HepG2 (cell line): Measurements from ENCODE around the gene SLC19A3. TPM values are rescaled to one million over a fixed set of nuclear protein-coding genes. Genes with fewer than 3 reads are reported as not detected.

Source experiments
- ATAC-seq: fragments of 200-7000 bp; cut with Tn5 transposase; 3 replicates; pipeline ENCODE4 v1.9.1; 2020; ENCODE audit warnings: mild to moderate bottlenecking, moderate library complexity
- BruUV-seq: library from RNA; stranded (reverse); fragments of 400-500 nt; replicated peaks from 2 replicates; lab custom pipeline; 2021; lab: Mats Ljungman, UMichigan
- CTCF ChIA-PET: fragments of 300-600 bp; formaldehyde crosslinking; extraction: SDS; loops from one replicate; lab custom pipeline; 2021; ENCODE audit warnings: low total read pairs, inconsistent platforms, low intra/inter-chr PET ratio; lab: Yijun Ruan, JAX
- POLR2A ChIA-PET: fragments of 350-600 bp; sonication (Branson Sonifier 250); formaldehyde crosslinking; loops from one replicate; lab custom pipeline; 2020; ENCODE audit warnings: antibody characterized with exemption, inconsistent platforms; lab: Yijun Ruan, JAX
- DNase-seq: peaks from one replicate; pipeline ENCODE4 v3.0.0-alpha.2; 2015; ENCODE audit warnings: low spot score
- FAIRE-seq: peaks from 3 replicates; lab custom pipeline; 2011; peaks lifted over from hg19 to GRCh38; lab: Jason Lieb, UNC
- H2AFZ ChIP-seq: one replicate; pipeline ENCODE4 v1.6.1; 2011; ENCODE audit warnings: low read length, inconsistent platforms
- H3K27ac ChIP-seq: fragments of 300-600 bp; 3 replicates; pipeline ENCODE4 v1.8.0; 2011; ENCODE audit warnings: mixed run types, mild to moderate bottlenecking, mixed read lengths, low read length, inconsistent platforms; ENCODE audit not compliant: insufficient read depth; ENCODE audit errors: extremely low read length
- H3K27me3 ChIP-seq, 2 experiments: fragments of 200-600 bp in 1 of 2; 2 replicates in 1 of 2; 3 replicates in 1 of 2; pipeline versions ENCODE4 v1.6.0 to v1.8.0; 2011; ENCODE audit warnings: low read length in 2 of 2, mild to moderate bottlenecking in 2 of 2, moderate library complexity in 2 of 2, inconsistent platforms in 1 of 2; ENCODE audit not compliant: insufficient read depth in 2 of 2, control insufficient read depth in 1 of 2
- H3K36me3 ChIP-seq, 2 experiments: fragments of 200-600 bp in 1 of 2; replicated peaks in 1 of 2; 2 replicates in 1 of 2; 3 replicates in 1 of 2; pipeline versions ENCODE4 v1.5.1 to v1.8.0; 2011; ENCODE audit warnings: low read length in 2 of 2, inconsistent platforms in 1 of 2; ENCODE audit not compliant: insufficient read depth in 2 of 2, control insufficient read depth in 1 of 2
- H3K4me1 ChIP-seq: 2 replicates; pipeline ENCODE4 v1.5.1; 2012; ENCODE audit warnings: low read length, inconsistent platforms; ENCODE audit not compliant: insufficient read depth
- H3K4me2 ChIP-seq: 2 replicates; pipeline ENCODE4 v1.6.0; 2011; ENCODE audit warnings: low read depth, low read length, inconsistent platforms
- H3K4me3 ChIP-seq, 3 experiments: fragments of 200-600 bp in 1 of 3; sonication (generic), shearing (Covaris generic) in 1 of 3; replicated peaks in 1 of 3; 2 replicates each; pipeline ENCODE4 v1.5.1; 2011 to 2016; ENCODE audit warnings: low read length in 3 of 3, inconsistent platforms in 2 of 3, low read depth in 2 of 3, mild to moderate bottlenecking in 2 of 3, control low read depth in 1 of 3, mixed read lengths in 1 of 3; ENCODE audit not compliant: insufficient read depth in 1 of 3
- H3K79me2 ChIP-seq: one replicate; pipeline ENCODE4 v1.6.1; 2011; ENCODE audit warnings: low read length, inconsistent platforms; ENCODE audit not compliant: insufficient read depth
- H3K9ac ChIP-seq: 2 replicates; pipeline ENCODE4 v1.6.0; 2011; ENCODE audit warnings: mild to moderate bottlenecking, low read depth, low read length, inconsistent platforms; ENCODE audit not compliant: insufficient read depth
- H3K9me3 ChIP-seq: 2 replicates; pipeline ENCODE4 v1.5.1; 2012; ENCODE audit warnings: mild to moderate bottlenecking, low read length
- H4K20me1 ChIP-seq: 2 replicates; pipeline ENCODE4 v1.6.0; 2011; ENCODE audit warnings: inconsistent platforms, mild to moderate bottlenecking, low read length, moderate library complexity; ENCODE audit not compliant: insufficient read depth
- CREM ChIP-seq, 2 experiments: sonication (generic) in 1 of 2; formaldehyde crosslinking in 1 of 2; IDR thresholded peaks; 2 replicates each; pipeline versions ENCODE4 v1.4.0 to v1.6.1; 2016 to 2020; ENCODE audit warnings: antibody characterized with exemption in 1 of 2, mild to moderate bottlenecking in 1 of 2, missing genetic modification reagents in 1 of 2
- FOXA3 ChIP-seq: IDR thresholded peaks from 2 replicates; pipeline ENCODE4 v1.6.1; 2016; ENCODE audit warnings: missing genetic modification reagents, missing compliant biosample characterization
- GATA4 ChIP-seq: sonication (generic); IDR thresholded peaks from 2 replicates; pipeline ENCODE4 v1.6.1; 2016; ENCODE audit warnings: antibody characterized with exemption, low read depth, borderline replicate concordance
- NFIC ChIP-seq: IDR thresholded peaks from 2 replicates; pipeline ENCODE4 v1.6.1; 2012; ENCODE audit warnings: mild to moderate bottlenecking, low read length, inconsistent platforms
- NFKBIZ ChIP-seq: IDR thresholded peaks from 2 replicates; pipeline ENCODE4 v1.6.1; 2018; ENCODE audit warnings: missing genetic modification reagents, missing compliant biosample characterization
- NR2F2 ChIP-seq: IDR thresholded peaks from 2 replicates; pipeline ENCODE4 v1.6.1; 2012; ENCODE audit warnings: low read depth, inconsistent platforms, borderline replicate concordance
- SMAD3 ChIP-seq: sonication (generic); formaldehyde crosslinking; IDR thresholded peaks from 2 replicates; pipeline ENCODE4 v1.4.0; 2020; ENCODE audit warnings: missing genetic modification reagents
- SOX6 ChIP-seq, 2 experiments: fragments of 450-650 bp in 1 of 2; sonication (generic) in 1 of 2; formaldehyde crosslinking in 1 of 2; IDR thresholded peaks; 2 replicates each; pipeline versions ENCODE4 v1.4.0 to v1.6.1; 2017 to 2020; ENCODE audit warnings: antibody characterized with exemption in 1 of 2, mild to moderate bottlenecking in 1 of 2, missing genetic modification reagents in 1 of 2
- ZMYM4 ChIP-seq: sonication (generic); formaldehyde crosslinking; IDR thresholded peaks from 2 replicates; pipeline ENCODE4 v1.8.1; 2023; ENCODE audit warnings: mild to moderate bottlenecking, missing genetic modification reagents
- ZNF251 ChIP-seq: sonication (generic); formaldehyde crosslinking; IDR thresholded peaks from 2 replicates; pipeline ENCODE4 v1.9.0; 2021; ENCODE audit warnings: mild to moderate bottlenecking, missing genetic modification reagents
- ZNF274 ChIP-seq: sonication (generic); formaldehyde crosslinking; IDR thresholded peaks from 2 replicates; pipeline ENCODE4 v1.5.1; 2020; ENCODE audit warnings: mild to moderate bottlenecking, missing genetic modification reagents
- ZNF350 ChIP-seq: sonication (generic); formaldehyde crosslinking; IDR thresholded peaks from 2 replicates; pipeline ENCODE4 v1.4.0; 2020; ENCODE audit warnings: mild to moderate bottlenecking, low read depth, missing genetic modification reagents, borderline replicate concordance
- ZNF572 ChIP-seq: sonication (generic); formaldehyde crosslinking; IDR thresholded peaks from 2 replicates; pipeline ENCODE4 v1.5.1; 2020; ENCODE audit warnings: mild to moderate bottlenecking, missing genetic modification reagents
- ZNF781 ChIP-seq: sonication (generic); formaldehyde crosslinking; IDR thresholded peaks from 2 replicates; pipeline ENCODE4 v1.5.1; 2020; ENCODE audit warnings: borderline replicate concordance, mild to moderate bottlenecking, missing genetic modification reagents; ENCODE audit errors: not compliant biosample characterization
- ZNF790 ChIP-seq: sonication (generic); formaldehyde crosslinking; IDR thresholded peaks from 2 replicates; pipeline ENCODE4 v1.8.0; 2022; ENCODE audit warnings: missing genetic modification reagents, mild to moderate bottlenecking, borderline replicate concordance
- ZSCAN29 ChIP-seq: sonication (generic); formaldehyde crosslinking; conservative IDR thresholded peaks from 2 replicates; pipeline ENCODE4 v1.4.0; 2020; ENCODE audit warnings: mild to moderate bottlenecking, missing genetic modification reagents
- WGBS: methylation state at CpG from one replicate; pipeline ENCODE4 v1.1.6; 2017; ENCODE audit warnings: low lambda C conversion rate; 5-methylcytosine and 5-hydroxymethylcytosine counted together
- in situ Hi-C: cut with HindIII; loops from 2 replicates; pipeline ENCODE4 v1.10.0; 2017; ENCODE audit warnings: low pct_unique_long_range_greater_than_20kb; ENCODE audit not compliant: extremely low pct_ligation_motif_present
- intact Hi-C: fragments of 100-400 bp; cut with micrococcal nuclease; formaldehyde crosslinking; loops from one replicate; pipeline ENCODE4 v1.10.0; 2022; ENCODE audit not compliant: unreplicated experiment
- polyA plus RNA-seq, 8 experiments: library from polyadenylated mRNA; depleted of rRNA in 3 of 8; stranded (reverse) in 7 of 8; unstranded in 1 of 8; fragments of >200 nt; fragmentation: Illumina TruSeq in 4 of 8; extraction: Trizol in 4 of 8; gene quantifications; 2 replicates each; pipeline versions ENCODE4 v1.2.1 to v1.2.3, GENCODE V29; 2011 to 2016; ENCODE audit warnings: low read depth in 4 of 8, missing spikeins in 1 of 8, mixed read lengths in 1 of 8; ENCODE audit not compliant: insufficient read depth in 1 of 8
- total RNA-seq, 5 experiments: library from RNA; depleted of rRNA; stranded (reverse); fragments of >200 nt; fragmentation: Illumina TruSeq; extraction: Trizol; gene quantifications; 2 replicates each; pipeline ENCODE4 v1.2.3, GENCODE V29; 2016; ENCODE audit warnings: low read depth in 1 of 5
- TF ChIP-seq, protein P1 (sequence below), 2 experiments: sonication (generic) in 1 of 2; formaldehyde crosslinking in 1 of 2; IDR thresholded peaks; 2 replicates each; pipeline versions ENCODE4 v1.6.1 to v1.9.0; 2014 to 2022; ENCODE audit warnings: antibody characterized with exemption in 1 of 2, borderline replicate concordance in 1 of 2, inconsistent platforms in 1 of 2, low read depth in 1 of 2, missing genetic modification reagents in 1 of 2
- TF ChIP-seq, protein P2 (sequence below): IDR thresholded peaks from 2 replicates; pipeline ENCODE4 v1.6.1; 2012; ENCODE audit warnings: inconsistent platforms

The SLC19A3 gene
- total and polyA plus RNA-seq, 2 of the 13 experiments (the other 11 are each of a cell fraction or from before 2014, with no cell fraction given): 2.3 to 5.2 TPM

DNA sequence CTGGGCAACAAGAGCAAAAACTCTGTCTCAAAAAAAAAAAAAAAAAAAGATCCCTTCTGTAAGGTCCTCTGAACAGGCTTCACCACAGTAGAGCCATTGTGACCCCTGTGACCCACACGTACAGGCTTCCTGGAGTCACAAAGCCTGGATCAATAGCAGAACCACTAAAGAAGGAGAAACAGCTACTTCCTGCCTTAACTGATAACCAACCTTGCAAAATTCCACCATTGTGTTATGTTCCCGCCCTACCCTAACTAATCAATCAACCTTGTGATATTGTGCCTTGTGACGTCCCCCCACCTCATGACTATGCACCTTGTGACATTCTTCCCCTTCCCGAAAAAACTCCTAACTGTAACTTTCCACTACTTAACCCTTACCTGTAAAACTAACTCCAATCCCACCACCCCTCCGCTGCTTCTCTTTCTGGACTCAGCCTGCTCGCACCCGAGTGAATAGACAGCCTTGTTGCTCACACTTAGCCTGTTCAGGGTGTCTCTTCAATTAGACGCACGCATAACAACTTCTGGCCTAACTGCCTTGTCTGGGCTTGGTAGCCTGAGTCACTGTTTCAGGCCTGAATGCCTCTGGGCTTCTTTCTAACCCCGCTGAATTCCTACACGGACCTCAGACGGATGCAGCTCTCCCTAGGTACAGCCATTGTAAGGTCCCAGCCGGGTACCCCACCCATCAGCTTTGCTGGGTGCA, 41.7 kb upstream of the SLC19A3 start:
- H2AFZ ChIP-seq: peak overlapping the region; percentile 66
- CTCF ChIA-PET: no interaction called here
- no peaks in the 10 kb centered on the region for H3K9me3 ChIP-seq
- DNase-seq (peak; percentile 90), ATAC-seq (peak; percentile 69), FAIRE-seq (no peak)
- peaks cover 45% of the 10 kb centered on the region for H3K4me1 ChIP-seq
- H3K4me3 ChIP-seq: no peak overlapping the region
- no TSS peak for BruUV-seq
- in situ Hi-C loops (loop anchor here (10.0 kb wide), 1 partner anchor 625 kb away; no protein-coding TSS in a partner anchor), intact Hi-C loops (loop anchor here (10.0 kb wide), 1 partner anchor 195 kb away; no protein-coding TSS in a partner anchor)
- no peaks in the 10 kb centered on the region for H3K79me2 ChIP-seq
- peak overlapping the region; percentile 69 for H3K27ac ChIP-seq
- peak overlapping the region; percentile 17; the same call in 1 of the 2 replicates for H3K9ac ChIP-seq
- H4K20me1 ChIP-seq: no peaks in the 10 kb centered on the region
- WGBS: 61% methylated on average over 13 of the region's 13 CpGs
- POLR2A ChIA-PET: interaction anchor here (0.7 to 1.0 kb wide), 2 partner anchors 15 to 54 kb away, joined by 3 read pairs; partner anchors contain the start of gene CCL20
- H3K27me3 ChIP-seq: no peaks in the 10 kb centered on the region
- H3K4me2 ChIP-seq: 0 out of 2 replicates have a peak overlapping the region, but pooled peaks have one; percentile 9
- no peaks in the 10 kb centered on the region for H3K36me3 ChIP-seq
- TF ChIP-seq, protein P1, sequence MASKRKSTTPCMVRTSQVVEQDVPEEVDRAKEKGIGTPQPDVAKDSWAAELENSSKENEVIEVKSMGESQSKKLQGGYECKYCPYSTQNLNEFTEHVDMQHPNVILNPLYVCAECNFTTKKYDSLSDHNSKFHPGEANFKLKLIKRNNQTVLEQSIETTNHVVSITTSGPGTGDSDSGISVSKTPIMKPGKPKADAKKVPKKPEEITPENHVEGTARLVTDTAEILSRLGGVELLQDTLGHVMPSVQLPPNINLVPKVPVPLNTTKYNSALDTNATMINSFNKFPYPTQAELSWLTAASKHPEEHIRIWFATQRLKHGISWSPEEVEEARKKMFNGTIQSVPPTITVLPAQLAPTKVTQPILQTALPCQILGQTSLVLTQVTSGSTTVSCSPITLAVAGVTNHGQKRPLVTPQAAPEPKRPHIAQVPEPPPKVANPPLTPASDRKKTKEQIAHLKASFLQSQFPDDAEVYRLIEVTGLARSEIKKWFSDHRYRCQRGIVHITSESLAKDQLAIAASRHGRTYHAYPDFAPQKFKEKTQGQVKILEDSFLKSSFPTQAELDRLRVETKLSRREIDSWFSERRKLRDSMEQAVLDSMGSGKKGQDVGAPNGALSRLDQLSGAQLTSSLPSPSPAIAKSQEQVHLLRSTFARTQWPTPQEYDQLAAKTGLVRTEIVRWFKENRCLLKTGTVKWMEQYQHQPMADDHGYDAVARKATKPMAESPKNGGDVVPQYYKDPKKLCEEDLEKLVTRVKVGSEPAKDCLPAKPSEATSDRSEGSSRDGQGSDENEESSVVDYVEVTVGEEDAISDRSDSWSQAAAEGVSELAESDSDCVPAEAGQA (IDR thresholded peaks at IDR 0.05; ENCODE audit: low read depth): peak; percentile 43; the same call in 1 of the 2 replicates
- TF ChIP-seq, protein P1 (CRISPR knock-in tag; IDR thresholded peaks at IDR 0.05; ENCODE audit: borderline replicate concordance): no peak
- TF ChIP-seq GATA4: peak; percentile 78
- no peak for TF ChIP-seq ZNF781 (CRISPR knock-in tag)
- no peak for TF ChIP-seq SOX6 (IDR thresholded peaks at IDR 0.05)
- TF ChIP-seq SOX6 (CRISPR knock-in tag; IDR thresholded peaks at IDR 0.05): peak; percentile 96
- TF ChIP-seq SMAD3 (CRISPR knock-in tag): no peak
- peak; percentile 66; the same call in 1 of the 2 replicates for TF ChIP-seq ZMYM4 (CRISPR knock-in tag)
- peak; percentile 52; the same call in 1 of the 2 replicates for TF ChIP-seq ZNF350 (CRISPR knock-in tag)
- peak; percentile 91 for TF ChIP-seq NR2F2
- TF ChIP-seq FOXA3 (CRISPR knock-in tag): peak; percentile 68
- peak; percentile 30; the same call in 1 of the 2 replicates for TF ChIP-seq NFIC
- TF ChIP-seq ZNF790 (CRISPR knock-in tag): no peak
- TF ChIP-seq ZNF572 (CRISPR knock-in tag): no peak
- TF ChIP-seq ZNF251: no peak
- TF ChIP-seq, protein P2, sequence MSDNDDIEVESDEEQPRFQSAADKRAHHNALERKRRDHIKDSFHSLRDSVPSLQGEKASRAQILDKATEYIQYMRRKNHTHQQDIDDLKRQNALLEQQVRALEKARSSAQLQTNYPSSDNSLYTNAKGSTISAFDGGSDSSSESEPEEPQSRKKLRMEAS: peak; percentile 69
- TF ChIP-seq ZNF274 (CRISPR knock-in tag): no peak
- TF ChIP-seq NFKBIZ (CRISPR knock-in tag): peak; percentile 54; the same call in 1 of the 2 replicates
- peak; percentile 87; the same call in 1 of the 2 replicates for TF ChIP-seq CREM (IDR thresholded peaks at IDR 0.05)
- TF ChIP-seq CREM (CRISPR knock-in tag; IDR thresholded peaks at IDR 0.05): no peak
- TF ChIP-seq ZSCAN29: no peak
